ENCODE data around the gene PIKFYVE.
A peak's percentile ranks its signal among the peaks of the same experiment; 100 is the strongest.
"Not testable (repeated sequence)": the region's sequence is repeated elsewhere in the genome, so short reads cannot be mapped to it uniquely, and the experiment has no call there.

PIKFYVE gene

DNA sequence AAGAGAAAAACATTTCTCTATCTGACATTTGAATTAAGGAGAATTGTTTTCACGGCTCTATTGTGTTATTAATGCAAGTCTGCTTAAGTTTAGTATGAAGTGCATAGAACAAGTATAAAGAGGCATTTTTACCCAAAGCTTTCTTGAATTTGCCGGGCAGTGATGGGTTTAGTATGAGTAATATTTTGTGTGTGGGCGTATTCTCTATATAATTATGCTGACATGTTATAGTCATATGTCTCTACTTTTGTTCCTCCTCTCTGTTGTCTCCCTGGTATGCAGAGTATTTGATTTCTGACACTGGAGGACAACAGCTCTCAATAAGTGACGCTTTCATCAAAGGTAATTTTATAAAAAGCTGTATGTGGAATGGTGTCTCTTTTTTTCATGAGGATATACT is 45.9 kb downstream of the PIKFYVE start:
- DNase-seq: no peak

DNA sequence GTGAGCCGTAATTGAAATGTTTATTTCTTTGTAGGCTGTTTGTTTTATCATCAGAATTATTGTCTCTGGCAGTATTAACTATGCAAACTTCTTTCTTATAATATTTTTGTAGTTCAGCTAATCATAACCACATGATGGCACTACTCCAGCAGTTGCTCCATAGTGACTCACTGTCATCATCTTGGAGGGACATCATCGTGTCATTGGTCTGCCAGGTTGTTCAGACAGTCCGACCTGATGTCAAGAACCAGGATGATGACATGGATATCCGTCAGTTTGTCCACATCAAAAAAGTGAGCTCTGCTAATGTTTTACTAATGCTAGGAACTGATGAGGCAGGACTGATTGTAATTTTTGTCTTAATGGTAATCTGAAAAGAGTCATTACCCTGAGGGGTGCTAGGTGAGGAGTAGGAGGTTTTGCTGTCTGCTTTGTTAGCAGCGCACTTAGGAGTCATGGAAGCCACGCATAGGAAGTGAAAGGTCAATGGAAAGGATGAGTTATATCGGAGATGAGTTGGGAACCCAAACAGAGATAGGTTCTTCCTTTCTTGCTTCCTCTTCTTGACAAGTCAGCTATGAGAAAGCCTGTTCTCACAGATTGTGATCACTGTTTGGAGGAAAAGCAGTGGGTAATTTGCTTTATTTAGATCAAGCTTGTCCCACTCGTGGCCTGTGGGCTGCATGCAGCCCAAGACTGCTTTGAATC is 49.2 kb downstream of the PIKFYVE start:
- DNase-seq: no peak

DNA sequence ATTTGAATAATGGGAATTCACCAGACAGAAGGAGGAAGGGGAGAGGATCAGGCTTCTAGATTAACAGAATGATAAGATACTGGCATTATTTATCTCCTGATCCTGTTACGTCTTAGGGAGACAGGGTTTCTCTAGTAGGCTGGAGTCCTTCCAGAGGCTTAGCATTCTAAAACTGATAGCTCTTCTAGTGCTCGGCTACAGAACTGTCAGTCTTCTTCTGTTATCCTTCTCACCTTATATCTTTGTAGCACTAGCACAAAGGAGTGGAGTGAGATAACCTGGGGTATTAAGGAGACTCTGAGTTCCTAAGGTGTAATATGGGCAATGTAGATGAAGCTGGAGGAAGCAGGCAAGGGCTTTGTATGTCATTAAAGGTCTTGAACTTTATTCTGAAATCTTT is 52.1 kb downstream of the PIKFYVE start:
- DNase-seq: no peak

- DNase-seq: no peak
Observed at GRCh38 chr2:208319391-208319790, 53.3 kb downstream of the PIKFYVE start.

- no peak for DNase-seq
Observed at GRCh38 chr2:208320686-208321085, 54.6 kb downstream of the PIKFYVE start.

DNA sequence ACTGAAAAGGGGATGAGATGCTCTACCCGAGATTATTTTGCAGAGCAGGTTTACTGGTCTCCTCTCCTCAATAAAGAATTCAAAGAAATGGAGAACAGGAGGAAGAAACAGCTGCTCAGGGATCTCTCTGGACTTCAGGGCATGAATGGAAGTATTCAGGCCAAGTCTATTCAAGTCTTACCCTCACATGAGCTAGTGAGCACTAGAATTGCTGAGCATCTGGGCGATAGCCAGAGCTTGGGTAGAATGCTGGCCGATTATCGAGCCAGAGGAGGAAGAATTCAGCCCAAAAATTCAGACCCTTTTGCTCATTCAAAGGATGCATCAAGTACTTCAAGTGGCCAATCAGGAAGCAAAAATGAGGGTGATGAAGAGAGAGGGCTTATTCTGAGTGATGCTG is 60.0 kb downstream of the PIKFYVE start:
- no peak for DNase-seq

GRCh38 chr2:208329485-208329884 is 63.4 kb downstream of the PIKFYVE start:
- no peak for DNase-seq

DNA sequence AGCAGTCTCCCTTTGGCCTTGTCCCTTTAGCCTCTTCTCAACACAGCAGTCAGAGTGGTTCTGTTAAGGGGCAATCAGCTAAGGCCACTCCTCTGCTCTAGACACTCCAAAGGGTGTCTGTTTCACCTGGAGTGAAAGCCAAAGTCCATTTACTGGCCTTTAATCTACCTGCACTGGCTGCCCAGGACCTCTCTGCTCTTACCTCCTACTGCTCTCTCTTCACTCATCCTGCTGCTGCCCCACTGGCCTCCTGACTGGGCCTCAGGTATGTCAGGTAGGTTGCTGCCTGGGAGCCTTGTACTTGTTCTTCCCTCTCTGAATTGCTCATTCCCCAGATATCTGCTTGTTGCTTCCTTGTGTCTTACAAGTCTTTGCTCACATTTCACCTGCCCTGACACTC is 68.2 kb downstream of the PIKFYVE start:
- DNase-seq: no peak

GRCh38 chr2:208346756-208347155 is 80.7 kb downstream of the PIKFYVE start:
- DNase-seq: no peak

GRCh38 chr2:208350610-208351009 is 84.6 kb downstream of the PIKFYVE start:
- DNase-seq: no peak

- DNase-seq: no peak
Observed at GRCh38 chr2:208352644-208353567, 86.9 kb downstream of the PIKFYVE start.

DNA sequence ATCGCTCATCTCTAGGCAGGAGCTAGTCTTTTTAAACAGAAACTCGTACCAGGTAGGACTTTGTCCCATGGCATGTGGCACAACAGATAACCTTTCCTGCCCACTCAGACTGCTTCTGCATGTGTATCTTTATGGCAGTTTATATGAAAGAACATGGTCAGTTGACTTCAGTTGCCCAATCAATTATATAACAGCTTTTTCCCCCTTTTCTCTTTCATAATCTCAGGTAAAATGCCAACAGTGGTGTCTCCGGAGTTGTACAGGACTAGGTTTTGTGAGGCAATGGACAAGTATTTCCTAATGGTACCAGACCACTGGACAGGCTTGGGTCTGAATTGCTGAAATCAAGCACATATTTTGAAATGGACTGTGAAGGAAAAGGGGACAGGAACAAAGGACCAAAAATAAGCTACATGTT is 88.9 kb downstream of the PIKFYVE start:
- DNase-seq: no peak

- DNase-seq: not testable (repeated sequence)
Observed at GRCh38 chr2:208356420-208356819, 90.4 kb downstream of the PIKFYVE start.

- DNase-seq: no peak
Observed at GRCh38 chr2:208356846-208357574, 91.0 kb downstream of the PIKFYVE start.

DNA sequence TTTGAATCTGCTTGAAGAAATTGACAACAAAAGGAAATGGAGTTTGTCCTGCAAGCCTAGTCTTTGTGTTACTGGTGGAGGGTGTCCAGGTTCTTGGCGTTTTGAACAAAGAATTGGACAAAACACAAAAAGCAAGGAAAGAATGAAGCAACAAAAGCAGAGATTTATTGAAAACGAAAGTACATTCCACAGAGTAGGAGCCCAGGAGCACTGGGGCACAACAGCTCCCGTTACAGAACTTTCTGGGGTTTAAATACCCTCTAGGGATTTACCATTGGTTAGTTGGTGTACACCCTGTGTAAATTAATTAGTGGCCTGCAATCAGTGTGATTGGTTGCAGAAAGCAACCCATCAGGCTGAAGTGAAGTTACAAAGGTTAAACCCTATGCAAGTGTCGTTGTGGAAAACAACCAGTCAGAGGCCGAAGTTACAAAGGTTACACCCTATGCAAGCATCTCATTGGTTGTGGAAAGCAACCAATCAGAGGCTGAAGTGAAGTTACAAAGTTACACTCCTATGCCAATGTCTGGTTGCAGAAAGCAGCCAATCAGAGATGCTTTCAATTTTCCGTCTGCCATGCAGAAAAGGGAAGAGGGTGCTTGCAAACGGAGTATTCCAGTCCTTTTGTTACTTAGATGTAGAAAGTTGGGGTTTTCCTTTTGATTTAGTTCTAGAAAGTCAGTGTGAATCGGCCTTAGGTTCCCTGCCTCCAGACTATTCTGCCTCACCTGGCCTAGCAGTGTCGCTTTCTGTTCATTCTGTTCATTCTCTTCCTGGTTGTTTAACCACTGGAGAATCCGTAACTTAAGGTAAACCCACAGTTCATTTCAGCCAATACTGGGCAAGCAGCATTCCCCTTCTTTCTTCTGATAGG is 92.9 kb downstream of the PIKFYVE start:
- no peak for DNase-seq

DNA sequence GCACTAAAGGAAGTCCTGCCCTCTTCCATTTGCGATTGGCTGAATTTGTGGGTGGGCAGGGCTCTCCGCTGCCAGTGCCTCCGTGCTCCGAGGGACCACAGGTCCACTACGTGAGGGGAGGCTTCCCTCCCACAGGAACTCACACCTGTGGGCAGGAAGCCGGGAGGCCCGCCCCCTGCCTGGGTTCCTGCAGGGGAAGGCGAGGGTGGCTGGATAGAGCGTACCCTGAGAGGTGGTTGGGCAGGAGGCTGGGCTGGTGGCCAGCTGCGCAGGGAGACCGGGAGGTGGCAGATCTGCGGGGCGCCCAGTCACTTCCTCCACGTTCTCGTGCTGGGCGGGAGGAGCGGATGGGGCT is 93.6 kb downstream of the PIKFYVE start:
- peak; percentile 25 for DNase-seq

- DNase-seq: no peak
Observed at GRCh38 chr2:208360259-208361076, 94.4 kb downstream of the PIKFYVE start.

DNA sequence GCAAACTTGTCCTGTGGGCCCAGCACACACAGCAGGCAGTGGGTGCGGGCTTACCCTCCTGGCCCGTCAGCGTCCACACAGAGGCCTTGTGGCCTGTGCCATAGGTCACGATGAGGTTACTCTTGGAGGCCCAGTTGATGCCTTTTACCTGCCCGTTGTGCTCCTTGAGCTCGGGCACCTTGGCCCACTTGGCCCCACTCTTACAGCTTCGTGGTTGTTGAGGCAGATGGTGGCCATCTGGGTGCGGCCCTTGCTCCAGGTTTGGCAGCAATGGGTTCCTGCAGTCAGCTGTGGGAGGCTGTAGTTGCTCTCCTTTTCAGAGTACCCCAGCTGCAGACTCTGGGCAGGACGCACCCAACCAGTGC is 95.0 kb downstream of the PIKFYVE start:
- no peak for DNase-seq

- no peak for DNase-seq
Observed at GRCh38 chr2:208363485-208363884, 97.4 kb downstream of the PIKFYVE start.

GRCh38 chr2:208366215-208367127 is 100.4 kb downstream of the PIKFYVE start:
- DNase-seq: no peak

DNA sequence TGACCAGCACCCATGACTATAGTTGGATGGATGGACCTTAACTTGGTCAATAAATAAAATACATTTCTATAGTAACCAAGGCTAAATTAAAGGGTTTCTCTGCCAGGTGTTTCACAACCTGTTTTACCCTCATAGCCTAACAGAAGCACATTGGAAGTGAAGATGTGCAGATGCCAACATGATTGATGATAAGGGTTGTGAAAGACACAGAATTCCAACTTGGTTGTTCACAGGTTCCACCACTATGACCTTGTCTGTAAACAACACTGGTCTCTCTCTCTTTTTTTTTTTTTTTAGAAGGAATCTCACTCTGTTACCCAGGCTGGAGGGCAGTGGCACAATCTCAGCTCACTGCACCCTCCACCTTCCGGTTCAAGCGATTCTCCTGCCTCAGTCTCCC is 103.0 kb downstream of the PIKFYVE start:
- no peak for DNase-seq

Data from CD4-positive, alpha-beta T cell treated with Interleukin-17A for 1 hour (primary cell).